Fibroblast of pulmonary artery (primary cell): ENCODE results near the gene FOXP1.

Experiments used
- DNase-seq: peaks from one replicate; pipeline ENCODE4 v3.0.0-alpha.2; 2010; ENCODE audit warnings: low read depth
- H3K4me3 ChIP-seq: replicated peaks from 2 replicates; pipeline ENCODE4 v1.5.1; 2011; ENCODE audit warnings: low read depth, mild to moderate bottlenecking, control low read depth, low read length, moderate library complexity
- TF ChIP-seq, protein P1 (sequence below): IDR thresholded peaks from 2 replicates; pipeline ENCODE4 v1.5.1; 2011; ENCODE audit warnings: mild to moderate bottlenecking, control low read depth, low read length, inconsistent platforms; ENCODE audit errors: missing control alignments

The FOXP1 gene

DNA sequence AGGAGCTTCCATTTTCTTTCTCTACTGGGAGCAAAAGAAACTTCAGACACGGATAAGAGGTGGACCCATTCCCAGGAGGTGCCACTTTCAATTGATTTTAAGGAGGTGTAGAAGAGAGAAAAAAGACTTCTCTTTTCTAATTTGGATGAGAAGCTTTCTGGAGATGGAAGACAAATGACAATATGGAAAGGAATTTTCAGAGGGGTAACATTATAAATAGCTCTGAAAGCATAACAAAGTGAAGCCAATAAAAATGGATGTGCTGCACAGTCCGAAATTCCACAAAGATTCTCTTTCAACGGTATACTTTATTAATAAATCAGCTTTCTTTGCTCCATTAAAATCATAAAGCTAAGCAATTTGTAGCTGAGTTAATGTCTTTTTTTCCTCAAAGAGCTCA lies 663.9 kb downstream of the FOXP1 start:
- no peak overlapping the region for H3K4me3 ChIP-seq
- TF ChIP-seq, protein P1, sequence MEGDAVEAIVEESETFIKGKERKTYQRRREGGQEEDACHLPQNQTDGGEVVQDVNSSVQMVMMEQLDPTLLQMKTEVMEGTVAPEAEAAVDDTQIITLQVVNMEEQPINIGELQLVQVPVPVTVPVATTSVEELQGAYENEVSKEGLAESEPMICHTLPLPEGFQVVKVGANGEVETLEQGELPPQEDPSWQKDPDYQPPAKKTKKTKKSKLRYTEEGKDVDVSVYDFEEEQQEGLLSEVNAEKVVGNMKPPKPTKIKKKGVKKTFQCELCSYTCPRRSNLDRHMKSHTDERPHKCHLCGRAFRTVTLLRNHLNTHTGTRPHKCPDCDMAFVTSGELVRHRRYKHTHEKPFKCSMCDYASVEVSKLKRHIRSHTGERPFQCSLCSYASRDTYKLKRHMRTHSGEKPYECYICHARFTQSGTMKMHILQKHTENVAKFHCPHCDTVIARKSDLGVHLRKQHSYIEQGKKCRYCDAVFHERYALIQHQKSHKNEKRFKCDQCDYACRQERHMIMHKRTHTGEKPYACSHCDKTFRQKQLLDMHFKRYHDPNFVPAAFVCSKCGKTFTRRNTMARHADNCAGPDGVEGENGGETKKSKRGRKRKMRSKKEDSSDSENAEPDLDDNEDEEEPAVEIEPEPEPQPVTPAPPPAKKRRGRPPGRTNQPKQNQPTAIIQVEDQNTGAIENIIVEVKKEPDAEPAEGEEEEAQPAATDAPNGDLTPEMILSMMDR = no peak
- DNase-seq = no peak

DNA sequence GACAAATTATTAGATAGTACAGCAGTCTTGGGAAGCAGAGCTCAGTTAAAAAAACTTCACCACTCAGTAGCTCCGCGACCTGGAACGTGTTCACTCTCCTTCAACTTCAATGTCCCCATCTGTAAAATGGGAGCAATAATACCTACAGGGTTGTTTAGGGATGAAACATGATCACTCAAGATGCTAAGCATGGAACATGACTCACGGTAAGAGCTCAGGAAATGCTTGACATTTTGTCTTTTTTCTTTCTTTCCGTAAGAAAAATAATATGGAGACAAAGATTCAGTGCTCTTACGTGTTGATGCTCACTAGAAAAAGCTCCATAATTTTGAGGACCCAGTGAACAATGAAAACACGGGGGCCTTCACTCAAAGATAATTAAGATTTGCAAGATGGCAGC lies 664.4 kb downstream of the FOXP1 start:
- no peak overlapping the region for H3K4me3 ChIP-seq
- peak; percentile 10 for DNase-seq
- TF ChIP-seq, protein P1 = no peak

DNA sequence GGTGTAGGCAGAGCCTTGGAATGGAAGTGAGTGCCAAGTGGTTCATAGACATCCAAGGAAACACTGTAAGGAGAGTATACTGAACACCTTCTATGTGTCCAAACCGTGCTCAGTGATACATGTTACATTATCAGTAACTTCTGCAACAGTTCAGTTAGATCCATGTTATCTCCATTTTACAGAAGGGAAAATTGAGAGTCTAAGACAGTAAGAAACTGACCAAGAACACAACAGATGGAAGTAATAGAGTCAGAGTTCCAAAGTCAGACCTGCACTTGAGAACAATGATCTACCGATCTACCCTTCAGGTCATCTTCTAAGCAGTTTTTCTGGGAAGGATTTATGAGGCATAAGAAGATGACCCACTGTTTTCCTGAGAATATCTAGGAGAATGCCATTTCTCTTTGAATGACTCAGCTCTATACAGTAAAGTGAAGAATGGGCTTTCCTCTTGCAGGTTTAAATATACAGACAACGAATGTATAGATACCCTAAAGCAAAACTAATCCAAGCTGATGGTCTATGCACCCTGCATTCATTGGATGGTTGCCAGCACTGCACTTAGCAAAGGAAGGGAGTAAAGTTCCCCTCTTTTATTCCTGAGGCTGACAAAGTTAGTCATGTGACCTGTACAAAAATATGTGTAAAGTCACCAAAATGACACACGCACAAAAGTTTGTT lies 667.0 kb downstream of the FOXP1 start:
- TF ChIP-seq, protein P1 = no peak
- H3K4me3 ChIP-seq = no peak overlapping the region
- no peak for DNase-seq

DNA sequence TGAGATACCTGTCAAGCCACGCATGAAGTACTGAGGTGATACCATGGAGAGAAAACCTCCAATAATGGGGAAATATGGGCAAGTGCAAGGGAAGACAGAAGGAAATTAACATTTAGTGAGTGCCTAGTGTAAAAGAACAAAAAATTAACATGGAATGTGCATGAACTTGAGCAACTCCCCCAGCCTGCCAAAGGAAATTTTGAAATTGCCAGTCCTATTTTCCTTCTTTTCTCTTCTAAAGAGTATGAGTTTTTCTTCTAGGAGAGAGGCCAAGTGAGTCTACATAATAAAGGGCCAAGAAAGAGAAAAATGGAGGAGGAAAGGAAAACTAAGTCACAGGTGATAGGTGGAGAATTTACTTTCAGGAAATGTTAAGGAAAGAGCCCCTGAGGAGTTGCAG lies 668.7 kb downstream of the FOXP1 start:
- H3K4me3 ChIP-seq = no peak overlapping the region
- peak; percentile 40 for DNase-seq
- TF ChIP-seq, protein P1 = no peak

DNA sequence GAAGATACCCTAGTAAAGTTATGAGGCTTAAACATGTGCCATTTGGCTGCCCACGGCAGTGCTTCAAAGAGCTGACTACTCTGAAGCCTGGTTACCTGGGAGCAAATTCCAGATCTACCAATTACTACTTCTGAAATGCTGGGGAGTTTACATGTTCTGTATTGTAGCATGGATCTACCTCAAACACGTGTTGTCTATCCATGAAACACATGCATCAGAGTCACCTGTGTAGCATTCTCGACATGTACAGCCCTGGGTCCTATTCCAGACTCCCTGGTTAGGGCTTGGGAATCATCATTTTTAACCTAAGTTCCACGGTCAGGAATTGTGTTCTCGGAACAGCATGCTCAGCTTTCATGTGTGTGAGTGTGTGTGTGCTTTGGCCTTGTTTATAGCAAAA lies 671.8 kb downstream of the FOXP1 start:
- no peak overlapping the region for H3K4me3 ChIP-seq
- TF ChIP-seq, protein P1 = no peak
- DNase-seq = no peak

DNA sequence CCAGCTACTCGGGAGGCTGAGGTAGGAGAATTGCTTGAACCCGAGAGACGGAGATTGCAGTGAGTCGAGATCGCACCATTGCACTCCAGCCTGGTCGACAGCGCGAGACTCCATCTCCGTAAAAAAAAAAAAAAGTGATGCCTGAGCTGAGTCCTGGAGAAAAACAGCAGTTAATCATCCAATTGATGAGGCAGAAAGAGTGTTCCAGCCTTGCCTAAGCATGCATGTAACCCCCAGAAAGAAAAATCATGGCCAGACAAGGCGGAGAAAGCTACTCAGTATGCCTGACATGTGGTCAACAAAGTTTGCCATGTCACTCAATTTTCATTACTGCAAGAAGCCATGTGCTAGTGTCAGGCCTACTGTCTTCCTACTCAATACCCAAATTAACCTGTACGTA lies 678.0 kb downstream of the FOXP1 start:
- no peak for DNase-seq
- TF ChIP-seq, protein P1 = no peak
- H3K4me3 ChIP-seq = no peak overlapping the region
